GM21786 (cell line): Measurements from ENCODE around the gene COX7B.
"Not testable (repeated sequence)": the region's sequence is repeated elsewhere in the genome, so short reads cannot be mapped to it uniquely, and the experiment has no call there.

Source experiments
- ATAC-seq: cut with Tn5 transposase; IDR thresholded peaks from one replicate; pipeline ENCODE4 v1.9.1; 2021; ENCODE audit not compliant: unreplicated experiment

Gene COX7B

GRCh38 chrX:77899081-77899828 is at the start of gene COX7B:
TSS of gene COX7B (plus strand) at chrX:77899468. CDS start at chrX:77899554, 86 bp downstream.
- ATAC-seq: peak; percentile 66

GRCh38 chrX:77875372-77875771 is 23.9 kb upstream of the COX7B start:
- ATAC-seq: no peak

- not testable (repeated sequence) for ATAC-seq
These were observed 17.9 kb upstream of the COX7B start for GRCh38 chrX:77881418-77881817.

- no peak for ATAC-seq
These were observed 6.4 kb upstream of the COX7B start for GRCh38 chrX:77892887-77893286.

GRCh38 chrX:77893713-77894112 is 5.6 kb upstream of the COX7B start:
- ATAC-seq: no peak

GRCh38 chrX:77894921-77895886 is 4.1 kb upstream of the COX7B start, which contains the start of gene MAGT1:
TSS of gene MAGT1 (minus strand) at chrX:77895435. CDS start at chrX:77895410, 25 bp downstream.
- ATAC-seq: peak; percentile 87

GRCh38 chrX:77900688-77901087 is 1.4 kb downstream of the COX7B start:
- ATAC-seq: no peak

- ATAC-seq: no peak
These were observed 2.2 kb downstream of the COX7B start for GRCh38 chrX:77901506-77901905.

GRCh38 chrX:77910108-77910840 is 11.0 kb downstream of the COX7B start, which contains the start of gene ATP7A:
TSS of gene ATP7A (plus strand) at chrX:77910693. CDS start at chrX:77971642, 60,949 bp downstream.
- peak; percentile 96 for ATAC-seq

- peak; percentile 57 for ATAC-seq
These were observed 18.1 kb downstream of the COX7B start for GRCh38 chrX:77917294-77917933.

GRCh38 chrX:77918568-77918967 is 19.3 kb downstream of the COX7B start:
- no peak for ATAC-seq

- not testable (repeated sequence) for ATAC-seq
These were observed 20.1 kb downstream of the COX7B start for GRCh38 chrX:77919370-77919769.

- no peak for ATAC-seq
These were observed 23.5 kb downstream of the COX7B start for GRCh38 chrX:77922787-77923186.

- ATAC-seq: no peak
These were observed 25.1 kb downstream of the COX7B start for GRCh38 chrX:77924320-77924859.

- no peak for ATAC-seq
These were observed 26.5 kb downstream of the COX7B start for GRCh38 chrX:77925764-77926163.

- no peak for ATAC-seq
These were observed 31.3 kb downstream of the COX7B start for GRCh38 chrX:77930581-77930980.

- ATAC-seq: no peak
These were observed 36.6 kb downstream of the COX7B start for GRCh38 chrX:77935886-77936285.

- no peak for ATAC-seq
These were observed 37.0 kb downstream of the COX7B start for GRCh38 chrX:77936299-77936698.

GRCh38 chrX:77937291-77937690 is 38.0 kb downstream of the COX7B start:
- no peak for ATAC-seq

- no peak for ATAC-seq
These were observed 38.9 kb downstream of the COX7B start for GRCh38 chrX:77938083-77938680.
